WTC11 (cell line): Measurements from ENCODE around the gene SLBP.

Experiments
- CTCF ChIP-seq: fragments of 200-600 bp; IDR thresholded peaks from 2 replicates; pipeline ENCODE4 v1.8.0; 2022; ENCODE audit warnings: antibody characterized with exemption
- FOXP1 ChIP-seq: sonication (generic); formaldehyde crosslinking; IDR thresholded peaks from 2 replicates; pipeline ENCODE4 v1.8.0; 2022; ENCODE audit warnings: missing genetic modification reagents, mild to moderate bottlenecking, moderate library complexity, borderline replicate concordance
- MAX ChIP-seq: sonication (generic); formaldehyde crosslinking; IDR thresholded peaks from 2 replicates; pipeline ENCODE4 v1.8.0; 2022; ENCODE audit warnings: mild to moderate bottlenecking, missing genetic modification reagents
- ZNF281 ChIP-seq: sonication (generic); formaldehyde crosslinking; IDR thresholded peaks from 2 replicates; pipeline ENCODE4 v1.8.0; 2023; ENCODE audit warnings: mild to moderate bottlenecking, missing genetic modification reagents
- TF ChIP-seq, protein P1 (sequence below): sonication (generic); formaldehyde crosslinking; IDR thresholded peaks from 2 replicates; pipeline ENCODE4 v1.8.1; 2023; ENCODE audit warnings: mild to moderate bottlenecking, missing genetic modification reagents

- TF ChIP-seq FOXP1 (CRISPR knock-in tag) (no peak), CTCF (no peak), MAX (CRISPR knock-in tag) (no peak), ZNF281 (no peak)
- TF ChIP-seq, protein P1, sequence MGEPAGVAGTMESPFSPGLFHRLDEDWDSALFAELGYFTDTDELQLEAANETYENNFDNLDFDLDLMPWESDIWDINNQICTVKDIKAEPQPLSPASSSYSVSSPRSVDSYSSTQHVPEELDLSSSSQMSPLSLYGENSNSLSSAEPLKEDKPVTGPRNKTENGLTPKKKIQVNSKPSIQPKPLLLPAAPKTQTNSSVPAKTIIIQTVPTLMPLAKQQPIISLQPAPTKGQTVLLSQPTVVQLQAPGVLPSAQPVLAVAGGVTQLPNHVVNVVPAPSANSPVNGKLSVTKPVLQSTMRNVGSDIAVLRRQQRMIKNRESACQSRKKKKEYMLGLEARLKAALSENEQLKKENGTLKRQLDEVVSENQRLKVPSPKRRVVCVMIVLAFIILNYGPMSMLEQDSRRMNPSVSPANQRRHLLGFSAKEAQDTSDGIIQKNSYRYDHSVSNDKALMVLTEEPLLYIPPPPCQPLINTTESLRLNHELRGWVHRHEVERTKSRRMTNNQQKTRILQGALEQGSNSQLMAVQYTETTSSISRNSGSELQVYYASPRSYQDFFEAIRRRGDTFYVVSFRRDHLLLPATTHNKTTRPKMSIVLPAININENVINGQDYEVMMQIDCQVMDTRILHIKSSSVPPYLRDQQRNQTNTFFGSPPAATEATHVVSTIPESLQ (CRISPR knock-in tag), result no peak
These were observed 28.8 kb downstream of the SLBP start for GRCh38 chr4:1683261-1683735.
